GM21717 (cell line): ENCODE data around the gene LHB.

Source experiments
- ATAC-seq: cut with Tn5 transposase; IDR thresholded peaks from one replicate; pipeline ENCODE4 v1.9.1; 2021; ENCODE audit warnings: mild to moderate bottlenecking, moderate library complexity; ENCODE audit not compliant: unreplicated experiment

LHB gene

DNA sequence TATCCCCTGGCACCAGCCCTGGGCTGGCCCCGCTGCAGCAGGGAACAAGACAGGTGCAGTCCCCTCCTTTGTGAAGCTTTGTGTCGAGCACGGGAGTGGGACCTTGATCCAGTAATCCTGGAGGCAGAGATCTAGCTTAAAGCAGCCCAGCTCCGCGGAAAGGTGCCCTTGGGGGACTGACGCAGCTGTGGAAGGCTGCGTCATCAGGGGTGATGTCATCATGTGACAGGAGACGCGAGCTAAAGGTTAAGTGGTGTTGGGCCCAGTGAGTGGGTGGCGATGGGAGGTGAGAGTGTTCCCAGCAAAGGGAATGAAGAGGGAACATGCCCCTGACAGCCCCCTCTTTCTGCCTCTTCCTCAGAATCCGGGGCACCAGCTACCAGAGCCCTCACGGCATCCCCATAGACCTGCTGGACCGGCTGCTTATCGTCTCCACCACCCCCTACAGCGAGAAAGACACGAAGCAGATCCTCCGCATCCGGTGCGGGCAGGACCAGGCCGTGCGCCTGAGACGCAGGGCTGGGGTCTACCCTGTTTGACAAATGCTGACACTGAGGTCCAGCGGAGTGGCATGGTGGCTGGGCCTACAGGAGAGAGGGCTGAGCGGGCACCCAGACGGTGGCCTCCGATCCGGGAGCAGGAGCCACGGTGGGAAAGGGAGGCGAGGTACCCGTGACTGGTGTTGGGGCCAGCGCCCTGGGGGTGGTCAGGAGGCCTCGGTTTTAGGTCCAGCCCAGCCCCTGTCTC is 2.6 kb downstream of the LHB start:
- no peak for ATAC-seq

DNA sequence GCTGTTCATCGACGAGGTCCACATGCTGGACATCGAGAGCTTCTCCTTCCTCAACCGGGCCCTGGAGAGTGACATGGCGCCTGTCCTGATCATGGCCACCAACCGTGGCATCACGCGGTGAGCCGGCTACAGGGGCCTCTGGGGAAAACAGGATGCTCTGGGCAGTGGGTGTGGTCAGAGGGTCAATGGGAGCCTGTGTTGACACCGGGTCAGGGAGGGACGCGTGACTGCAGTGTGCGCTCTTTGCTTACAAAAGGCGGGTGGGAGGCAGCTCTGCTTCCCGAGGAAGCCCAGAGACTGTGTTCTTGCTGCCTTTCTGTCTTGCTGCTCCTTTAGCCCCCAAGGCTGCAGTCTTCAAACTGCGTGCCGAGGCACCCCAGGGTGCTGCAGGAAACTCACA is 5.7 kb downstream of the LHB start:
- ATAC-seq = no peak

DNA sequence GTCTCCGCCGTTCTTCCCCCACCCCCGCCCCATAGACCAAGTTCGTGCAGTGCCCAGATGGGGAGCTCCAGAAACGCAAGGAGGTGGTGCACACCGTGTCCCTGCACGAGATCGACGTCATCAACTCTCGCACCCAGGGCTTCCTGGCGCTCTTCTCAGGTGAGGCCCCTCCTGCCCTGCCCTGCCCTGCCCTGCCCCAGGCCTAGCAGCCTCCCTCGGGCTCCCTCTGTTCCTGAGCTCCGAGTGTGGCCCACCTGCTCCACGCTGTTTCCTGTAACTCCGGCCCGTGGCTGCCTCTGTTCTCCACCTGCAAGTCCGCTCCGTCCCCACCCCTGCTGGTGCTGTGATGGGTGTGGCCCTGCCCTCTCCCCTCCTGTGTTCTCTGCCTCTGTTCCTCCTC is 6.4 kb downstream of the LHB start:
- no peak for ATAC-seq

DNA sequence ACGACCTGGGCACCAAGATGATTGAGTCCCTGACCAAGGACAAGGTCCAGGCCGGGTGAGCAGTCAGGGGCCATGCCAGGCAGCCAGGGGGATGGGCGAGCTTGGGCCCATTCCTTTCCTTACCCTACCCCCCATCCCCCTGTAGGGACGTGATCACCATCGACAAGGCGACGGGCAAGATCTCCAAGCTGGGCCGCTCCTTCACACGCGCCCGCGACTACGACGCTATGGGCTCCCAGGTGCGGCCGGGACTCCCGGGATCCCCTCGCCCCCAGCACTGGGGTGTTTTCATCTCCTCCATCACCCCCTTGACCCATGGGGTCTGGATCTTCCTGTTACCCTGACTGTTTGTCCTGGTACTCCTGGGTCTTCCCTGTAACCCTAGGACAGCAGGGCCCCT is 7.1 kb downstream of the LHB start:
- no peak for ATAC-seq

DNA sequence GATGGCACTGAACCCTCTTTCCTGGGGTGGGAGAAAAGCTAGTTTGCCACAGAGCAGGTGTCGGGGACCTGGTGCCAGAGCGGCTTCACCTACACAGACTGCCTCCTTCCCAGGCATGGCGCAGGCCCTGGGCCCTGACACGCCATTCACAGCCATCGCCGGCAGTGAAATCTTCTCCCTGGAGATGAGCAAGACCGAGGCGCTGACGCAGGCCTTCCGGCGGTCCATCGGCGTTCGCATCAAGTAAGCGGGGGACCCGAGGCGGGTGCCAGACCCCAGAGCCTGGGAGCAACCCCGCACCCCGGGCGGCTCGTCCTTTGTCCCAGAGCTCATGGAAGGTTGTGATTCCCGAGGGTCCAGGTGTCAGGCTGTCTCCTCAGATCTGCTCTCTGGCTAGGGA is 10.0 kb downstream of the LHB start:
- ATAC-seq = no peak

GRCh38 chr19:49004964-49005614 is 11.8 kb downstream of the LHB start:
- no peak for ATAC-seq

- no peak for ATAC-seq
Measured at GRCh38 chr19:49004133-49004532, 12.8 kb downstream of the LHB start.

DNA sequence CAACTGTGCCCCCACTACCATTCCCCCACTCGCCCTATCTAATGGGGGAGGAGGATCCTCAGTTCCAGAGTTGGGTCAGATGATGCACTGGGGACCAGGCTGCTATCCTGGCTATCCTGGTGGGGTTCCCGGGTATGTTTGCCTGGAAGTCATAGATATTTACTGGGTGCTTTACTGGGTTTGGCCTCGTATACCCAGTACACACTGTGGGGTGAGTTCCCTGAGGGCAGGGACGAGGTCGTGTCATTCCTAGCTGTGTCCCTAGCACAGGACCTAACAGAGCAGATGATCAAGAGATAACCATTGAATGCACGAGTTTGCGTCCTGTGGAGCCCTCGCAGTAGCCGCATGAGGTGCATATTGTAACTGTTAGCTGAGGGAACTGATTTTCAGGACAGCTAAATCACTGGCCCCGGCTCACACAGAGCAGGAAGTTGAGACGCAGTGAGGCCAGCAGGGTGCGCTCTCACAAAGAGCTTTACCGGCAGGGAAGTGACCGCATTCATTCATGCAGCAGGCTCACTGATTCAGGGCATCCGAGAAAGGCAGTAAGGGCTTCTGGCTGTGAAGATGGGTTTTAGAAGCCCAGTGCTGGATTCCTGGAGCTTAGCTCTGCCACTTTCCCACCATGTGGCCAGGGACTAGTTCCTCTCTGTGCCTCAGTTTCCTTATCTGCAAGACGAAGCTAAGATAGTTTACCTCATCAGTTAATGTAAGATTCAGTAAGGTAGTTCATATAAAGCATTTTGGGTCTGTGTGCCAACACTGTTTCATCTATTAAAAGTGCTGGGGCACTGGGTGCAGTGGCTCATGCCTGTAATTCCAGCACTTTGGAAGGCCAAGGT is 17.2 kb downstream of the LHB start:
- ATAC-seq = no peak

- no peak for ATAC-seq
Measured at GRCh38 chr19:48997972-48998371, 18.9 kb downstream of the LHB start.

DNA sequence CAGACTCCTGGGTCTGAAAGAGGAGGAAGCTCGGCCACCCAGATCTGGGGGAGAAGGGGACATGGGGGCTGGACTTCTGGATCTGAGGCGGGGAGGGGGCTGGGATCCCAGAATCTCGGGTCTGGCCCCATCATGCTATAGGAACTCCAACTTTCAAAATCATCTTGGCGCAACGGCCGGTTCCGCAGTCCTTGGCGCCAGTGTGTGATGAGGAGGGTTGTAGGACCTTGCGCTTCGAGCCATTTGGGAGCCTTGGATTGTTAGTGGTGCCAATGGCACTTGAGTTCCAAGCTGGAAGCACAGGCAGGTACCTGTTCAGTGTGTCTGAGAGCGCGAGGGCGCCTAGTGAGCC is 22.9 kb downstream of the LHB start:
- ATAC-seq = no peak

DNA sequence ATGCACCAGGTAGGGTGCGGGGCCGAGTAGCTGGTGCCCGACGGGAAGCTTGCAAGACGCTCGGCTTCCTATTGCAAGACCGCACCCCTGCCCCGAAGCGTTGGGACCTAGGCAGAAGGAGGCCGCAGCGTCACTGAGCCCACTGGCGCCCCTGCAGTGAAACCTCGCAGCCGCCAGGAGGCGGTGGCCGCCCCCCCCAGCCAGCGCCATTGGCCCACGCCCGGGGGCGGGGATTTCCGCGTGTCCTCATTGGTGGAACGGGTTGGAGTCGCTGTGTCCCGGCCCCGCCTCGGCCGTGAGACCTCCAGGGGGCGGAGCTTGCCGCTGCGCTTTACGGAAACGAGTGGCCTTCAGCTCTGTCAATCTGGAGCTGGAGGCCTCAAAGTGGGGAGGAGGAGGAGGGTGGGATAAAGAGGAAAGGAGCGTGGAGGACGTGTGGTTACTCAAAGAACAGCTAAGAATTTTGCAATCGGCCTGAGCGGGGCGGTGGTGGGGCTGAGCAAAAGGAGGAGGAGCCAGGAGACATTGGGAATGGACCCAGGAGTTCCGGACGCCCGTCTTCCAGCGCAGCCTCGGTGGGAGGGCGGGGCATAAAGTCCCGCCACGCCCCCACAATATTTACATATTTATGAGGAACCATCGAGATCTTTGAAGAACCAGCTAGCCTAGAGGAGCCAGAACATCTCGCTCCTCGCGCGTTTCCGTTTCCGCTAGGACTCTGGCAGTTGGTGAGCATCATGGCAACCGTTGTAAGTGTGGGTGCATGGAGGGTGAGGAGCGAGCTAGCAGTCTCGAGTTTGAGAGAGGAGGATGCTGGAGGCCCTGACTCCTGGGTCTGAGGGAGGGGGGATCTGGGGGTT is 23.5 kb downstream of the LHB start, which contains the start of the genes GYS1 and RUVBL2:
Gene GYS1 (minus strand): TSS at position 135 of the 860 bp plus-strand sequence. CDS start 197 bp downstream, outside the sequence.
Gene RUVBL2 (plus strand): TSS at position 713 of the 860 bp plus-strand sequence. CDS start 25 bp downstream, at position 738.
- peak; percentile 75 for ATAC-seq

GRCh38 chr19:48992581-48993174 is 24.2 kb downstream of the LHB start:
- peak; percentile 2 for ATAC-seq

DNA sequence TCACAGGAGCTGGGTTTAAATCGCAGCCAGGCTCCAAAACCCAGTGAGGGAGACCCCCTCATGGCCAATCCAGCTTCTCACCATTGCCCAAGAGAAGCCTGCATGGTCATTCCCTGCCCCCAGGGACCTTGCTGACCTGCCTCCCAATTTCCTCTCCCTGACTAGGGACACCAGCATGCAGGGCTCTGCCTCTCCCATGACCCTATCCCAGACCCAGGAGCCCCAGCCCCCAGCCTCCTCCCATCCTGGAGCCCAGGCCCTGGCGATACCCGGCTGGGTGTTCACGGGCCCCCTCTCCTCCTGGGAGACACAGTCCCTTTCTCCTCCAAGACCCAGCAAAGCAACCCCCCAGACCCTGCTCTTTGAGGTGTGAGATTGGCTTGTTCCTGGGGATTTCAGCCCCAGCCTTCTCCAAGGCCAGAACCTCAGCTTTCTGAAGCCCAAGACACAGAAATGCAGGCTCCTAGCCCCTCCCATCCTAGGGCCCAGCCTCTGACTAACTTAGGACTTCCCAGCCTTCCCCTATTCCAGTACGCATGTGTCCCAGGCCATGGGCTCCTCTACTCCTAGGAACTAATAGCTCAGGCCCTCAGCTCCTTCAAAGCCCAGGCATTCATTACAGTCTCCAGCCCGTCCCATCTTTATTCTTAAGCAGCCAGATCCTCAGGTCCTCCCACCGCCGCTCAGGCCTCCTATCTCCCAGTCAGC is 24.9 kb downstream of the LHB start:
- no peak for ATAC-seq

- no peak for ATAC-seq
Measured at GRCh38 chr19:48991011-48991609, 25.8 kb downstream of the LHB start.

GRCh38 chr19:48990400-48990799 is 26.5 kb downstream of the LHB start:
- no peak for ATAC-seq

DNA sequence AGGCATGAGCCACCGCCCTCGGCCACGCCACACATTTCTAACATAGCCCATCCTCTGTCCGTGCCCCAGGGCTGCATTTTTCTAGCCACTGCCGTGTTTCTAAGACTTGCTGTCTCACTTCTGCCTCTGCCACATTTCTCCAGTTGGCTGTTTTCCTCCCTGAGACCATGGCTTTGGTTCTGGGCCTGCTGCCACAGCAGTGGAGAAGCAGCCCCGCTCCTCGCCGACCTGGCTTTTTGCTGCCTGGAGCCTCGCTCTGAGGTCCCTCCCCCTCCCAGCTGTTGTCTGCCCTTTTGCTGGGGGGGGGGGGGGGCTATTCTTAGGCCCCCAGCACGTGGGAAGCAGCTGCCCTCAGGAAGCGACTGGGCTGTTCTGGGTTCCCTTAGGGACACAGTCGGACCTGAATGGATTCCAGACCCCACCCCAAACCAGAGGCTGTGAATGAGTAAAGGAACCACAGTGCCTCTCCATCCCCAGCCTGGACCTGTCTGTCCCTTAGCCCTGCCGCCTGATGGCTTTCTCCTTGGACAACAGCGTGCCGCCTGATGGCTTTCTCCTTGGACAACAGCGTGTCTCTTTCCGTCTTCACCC is 27.1 kb downstream of the LHB start:
- ATAC-seq = no peak

DNA sequence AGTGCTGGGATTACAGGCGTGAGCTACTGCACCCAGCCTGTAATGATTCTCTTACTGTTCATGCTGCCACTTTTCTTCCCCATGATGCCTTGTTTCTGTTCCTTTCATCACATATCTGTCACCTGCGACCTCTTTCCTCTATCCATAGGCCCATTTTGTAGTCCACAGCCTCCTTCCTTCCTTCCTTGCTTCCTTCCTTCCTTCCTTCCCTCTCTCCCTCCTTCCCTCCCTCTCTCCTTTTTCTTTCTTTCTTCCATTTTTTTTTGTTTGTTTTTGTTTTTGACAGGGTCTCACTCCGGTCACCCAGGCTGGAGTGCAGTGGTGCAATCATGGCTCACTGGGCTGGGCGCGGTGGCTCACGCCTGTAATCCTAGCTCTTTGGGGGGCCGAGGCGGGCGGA is 28.0 kb downstream of the LHB start:
- ATAC-seq = no peak

- ATAC-seq = no peak
Measured at GRCh38 chr19:48988286-48988685, 28.6 kb downstream of the LHB start.

DNA sequence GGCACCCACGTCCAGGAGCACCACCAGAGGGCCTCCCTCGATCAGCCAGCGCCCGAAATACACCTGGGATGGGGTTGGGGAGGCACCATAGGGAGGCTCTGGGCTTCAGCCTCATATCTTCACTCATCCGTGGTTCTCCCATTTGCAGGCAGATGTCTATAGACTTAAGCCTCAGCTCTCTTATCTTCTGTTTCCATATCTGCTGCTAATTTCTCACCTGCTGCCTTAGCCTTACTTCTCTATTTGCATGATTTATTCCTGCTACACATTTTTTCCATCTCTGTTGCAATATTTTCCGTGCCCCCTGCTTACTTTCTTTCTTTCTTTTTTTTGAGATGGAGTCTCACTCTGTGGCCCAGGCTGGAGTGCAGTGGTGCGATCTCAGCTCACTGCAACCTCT is 29.6 kb downstream of the LHB start:
- ATAC-seq = no peak
